GM10248 (cell line): ENCODE data around the gene PABPC1L2B.
"Not testable (repeated sequence)": the region's sequence is repeated elsewhere in the genome, so short reads cannot be mapped to it uniquely, and the experiment has no call there.

Experiments
- CTCF ChIA-PET: fragments of 300-600 bp; sonication (Branson Sonifier 250); formaldehyde crosslinking; extraction: SDS; loops from one replicate; lab custom pipeline; 2021; ENCODE audit warnings: antibody characterized with exemption; lab: Yijun Ruan, JAX
- POLR2A ChIA-PET: fragments of 350-650 bp; sonication (Branson Sonifier 250); formaldehyde crosslinking; extraction: SDS; loops from one replicate; lab custom pipeline; 2020; ENCODE audit warnings: antibody characterized with exemption; lab: Yijun Ruan, JAX
- DNase-seq: peaks from one replicate; pipeline ENCODE4 v3.0.0; 2012; ENCODE audit errors: extremely low spot score
- TF ChIP-seq, protein P1 (sequence below): IDR thresholded peaks from 2 replicates; pipeline ENCODE4 v1.5.1; 2012; ENCODE audit warnings: mild to moderate bottlenecking, low read depth; ENCODE audit errors: extremely low read depth, missing control alignments, control extremely low read depth

Gene PABPC1L2B

DNA sequence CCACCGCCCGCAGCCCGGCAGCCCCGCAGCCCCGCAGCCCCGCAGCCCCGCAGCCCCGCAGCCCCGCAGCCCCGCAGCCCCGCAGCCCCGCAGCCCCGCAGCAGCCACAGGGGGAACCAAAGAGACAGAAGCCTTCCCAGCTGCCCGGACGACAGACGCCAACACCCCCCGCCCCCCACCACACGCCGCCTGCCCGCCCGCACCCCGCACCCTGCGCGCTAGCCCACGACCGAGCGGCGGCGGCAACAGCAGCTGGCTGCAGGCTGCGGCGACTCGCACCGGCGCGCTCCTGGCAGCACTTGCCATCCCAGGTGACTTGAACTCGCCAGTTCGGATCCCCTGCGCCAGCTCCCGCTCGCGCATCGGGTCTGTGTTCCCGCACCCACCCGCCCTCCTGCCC lies at the start of gene PABPC1L2B:
PABPC1L2B (plus strand) TSS at position 207 of the 400 bp plus-strand sequence. CDS start 704 bp downstream, outside the sequence.
- DNase-seq, POLR2A ChIA-PET, CTCF ChIA-PET: not testable (repeated sequence)

DNA sequence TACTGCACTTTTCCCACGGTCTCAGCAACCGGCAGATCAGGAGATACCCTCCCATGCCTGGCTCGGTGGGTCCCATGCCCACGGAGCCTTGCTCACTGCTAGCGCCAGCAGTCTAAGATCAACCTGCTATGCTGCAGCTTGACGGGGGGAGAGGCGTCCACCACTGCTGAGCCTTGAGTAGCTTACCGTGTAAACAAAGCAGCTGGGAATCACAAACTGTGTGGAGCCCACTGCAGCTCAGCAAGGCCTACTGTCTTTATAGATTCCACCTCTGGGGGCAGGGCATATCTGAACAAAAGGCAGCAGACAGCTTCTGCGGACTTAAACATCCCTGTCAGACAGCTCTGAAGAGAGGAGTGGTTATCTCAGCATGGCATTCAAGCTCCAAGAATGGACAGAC lies 42.8 kb upstream of the PABPC1L2B start:
- CTCF ChIA-PET: not testable (repeated sequence)

DNA sequence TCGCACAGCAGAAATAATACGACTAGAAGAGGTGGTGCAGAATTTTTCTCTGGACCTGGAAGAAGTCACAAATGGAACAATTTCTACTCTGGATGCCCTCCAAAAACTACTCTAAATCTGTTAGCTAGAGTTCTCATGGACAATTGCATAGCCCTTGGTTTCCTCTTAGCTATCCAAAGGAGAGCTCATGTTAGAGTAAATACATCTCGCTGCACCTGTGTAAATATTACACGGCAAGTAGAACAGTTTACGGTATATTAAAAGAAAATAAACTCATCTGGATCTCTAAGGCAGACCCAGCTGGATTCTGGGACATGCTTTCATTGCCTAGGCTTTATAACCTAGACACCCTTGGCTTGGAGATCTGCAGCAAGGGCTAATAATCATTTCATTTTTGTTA lies 30.9 kb upstream of the PABPC1L2B start:
- POLR2A ChIA-PET, CTCF ChIA-PET, DNase-seq: not testable (repeated sequence)

More for the DNA sequence above, 42.8 kb upstream of the PABPC1L2B start:
- POLR2A ChIA-PET, DNase-seq: not testable (repeated sequence)

DNA sequence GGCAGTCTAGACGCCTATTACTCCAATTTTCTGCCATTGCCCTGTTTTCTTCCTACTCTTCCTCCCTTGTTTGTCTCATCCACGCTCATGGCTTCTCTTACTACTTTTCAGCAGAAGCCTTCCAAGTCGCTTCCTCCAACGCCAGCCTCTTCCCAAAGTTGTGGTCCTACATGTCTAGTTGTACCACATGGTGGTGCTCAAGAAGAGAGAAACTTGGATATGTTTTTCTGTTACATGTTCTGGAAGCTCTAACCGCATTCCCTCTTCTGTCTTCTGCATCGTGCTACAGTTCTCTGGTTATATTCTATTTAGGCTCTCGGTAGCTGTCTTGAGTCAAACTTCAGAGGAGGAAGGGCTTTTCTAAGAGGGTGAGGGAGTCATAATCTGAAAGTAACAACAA lies 27.9 kb upstream of the PABPC1L2B start:
- POLR2A ChIA-PET, CTCF ChIA-PET, DNase-seq: not testable (repeated sequence)

DNA sequence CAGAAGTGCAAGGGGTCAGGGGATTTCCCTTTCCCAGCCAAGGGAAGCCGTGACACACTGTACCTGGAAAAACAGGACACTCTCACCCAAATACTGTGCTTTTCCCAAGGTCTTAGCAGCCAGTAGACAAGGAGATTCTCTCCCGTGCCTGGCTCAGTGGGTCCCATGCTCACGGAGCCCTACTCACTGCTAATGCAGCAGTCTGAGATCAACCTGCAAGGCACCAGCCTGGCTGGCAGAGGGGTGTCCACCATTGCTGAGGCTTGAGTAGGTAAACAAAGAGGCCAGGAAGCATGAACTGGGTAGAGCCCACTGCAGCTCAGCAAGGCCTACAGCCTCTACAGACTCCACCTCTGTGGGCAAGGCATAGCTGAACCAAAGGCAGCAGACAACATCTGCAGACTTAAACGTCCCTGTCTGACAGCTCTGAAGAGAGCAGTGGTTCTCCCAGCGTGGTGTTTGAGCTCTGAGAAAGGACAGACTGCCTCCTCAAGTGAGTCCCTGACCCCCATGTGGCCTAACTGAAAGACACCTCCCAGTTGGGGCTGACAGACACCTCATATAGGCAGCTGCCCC lies 21.8 kb upstream of the PABPC1L2B start:
- CTCF ChIA-PET, DNase-seq, POLR2A ChIA-PET: not testable (repeated sequence)

DNA sequence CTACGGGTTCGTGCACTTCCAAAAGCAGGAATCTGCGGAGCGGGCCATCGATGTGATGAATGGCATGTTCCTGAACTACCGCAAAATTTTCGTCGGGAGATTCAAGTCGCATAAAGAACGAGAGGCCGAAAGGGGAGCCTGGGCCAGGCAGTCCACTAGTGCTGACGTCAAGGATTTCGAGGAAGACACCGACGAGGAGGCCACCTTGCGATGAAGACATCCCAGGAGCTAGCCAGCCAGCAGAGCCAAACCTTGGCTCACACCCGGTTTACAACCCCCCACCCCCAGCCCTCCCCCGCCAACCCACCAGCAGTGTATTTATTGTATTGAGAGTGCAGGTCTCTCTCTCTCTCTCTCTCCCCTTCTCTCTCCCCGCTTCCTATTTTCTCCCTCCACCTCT lies 1.3 kb downstream of the PABPC1L2B start:
- CTCF ChIA-PET, DNase-seq, POLR2A ChIA-PET: not testable (repeated sequence)

DNA sequence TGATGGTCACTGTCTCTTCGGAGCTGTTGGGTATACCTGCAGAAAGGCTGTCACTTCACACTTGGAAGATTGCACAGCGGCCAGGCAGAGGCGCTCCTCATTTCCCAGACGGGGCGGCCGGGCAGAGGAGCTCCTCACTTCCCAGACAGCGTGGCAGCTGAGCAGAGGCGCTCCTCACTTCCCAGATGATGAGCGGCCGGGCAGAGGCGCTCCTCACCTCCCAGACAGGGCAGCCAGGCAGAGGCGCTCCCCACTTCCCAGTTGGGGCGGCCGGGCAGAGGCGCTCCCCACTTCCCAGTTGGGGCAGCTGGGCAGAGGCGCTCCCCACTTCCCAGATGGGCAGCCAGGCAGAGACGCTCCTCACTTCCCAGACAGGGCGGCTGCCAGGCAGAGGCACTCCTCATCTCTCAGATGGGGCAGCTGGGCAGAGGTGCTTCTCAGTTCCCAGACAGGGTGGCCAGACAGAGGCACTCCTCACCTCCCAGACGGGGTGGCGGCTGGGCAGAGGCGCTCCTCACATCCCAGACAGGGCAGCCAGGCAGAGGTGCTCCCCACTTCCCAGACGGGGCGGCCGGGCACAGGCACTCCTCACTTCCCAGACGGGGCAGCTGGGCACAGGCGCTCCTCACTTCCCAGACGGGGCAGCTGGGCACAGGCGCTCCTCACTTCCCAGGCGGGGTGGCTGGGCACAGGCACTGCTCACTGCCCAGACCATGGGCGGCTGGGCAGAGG lies 18.8 kb downstream of the PABPC1L2B start:
- POLR2A ChIA-PET: no interaction called here
- CTCF ChIA-PET: no interaction called here

DNA sequence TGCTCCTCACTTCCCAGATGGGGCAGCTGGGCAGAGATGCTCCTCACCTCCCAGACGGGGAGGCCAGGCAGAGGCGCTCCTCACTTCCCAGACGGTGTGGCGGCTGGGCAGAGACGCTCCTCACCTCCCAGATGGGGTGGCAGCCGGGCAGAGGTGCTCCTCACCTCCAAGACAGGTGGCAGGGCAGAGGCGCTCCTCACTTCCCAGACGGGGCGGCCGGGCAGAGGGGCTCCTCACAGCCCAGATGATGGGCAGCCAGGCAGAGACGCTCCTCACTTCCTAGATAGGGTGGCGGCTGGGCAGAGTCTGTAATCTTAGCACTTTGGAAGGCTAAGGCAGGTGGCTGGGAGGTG lies 19.3 kb downstream of the PABPC1L2B start:
- POLR2A ChIA-PET, DNase-seq, CTCF ChIA-PET: not testable (repeated sequence)

More for the DNA sequence above, 18.8 kb downstream of the PABPC1L2B start:
- TF ChIP-seq, protein P1, sequence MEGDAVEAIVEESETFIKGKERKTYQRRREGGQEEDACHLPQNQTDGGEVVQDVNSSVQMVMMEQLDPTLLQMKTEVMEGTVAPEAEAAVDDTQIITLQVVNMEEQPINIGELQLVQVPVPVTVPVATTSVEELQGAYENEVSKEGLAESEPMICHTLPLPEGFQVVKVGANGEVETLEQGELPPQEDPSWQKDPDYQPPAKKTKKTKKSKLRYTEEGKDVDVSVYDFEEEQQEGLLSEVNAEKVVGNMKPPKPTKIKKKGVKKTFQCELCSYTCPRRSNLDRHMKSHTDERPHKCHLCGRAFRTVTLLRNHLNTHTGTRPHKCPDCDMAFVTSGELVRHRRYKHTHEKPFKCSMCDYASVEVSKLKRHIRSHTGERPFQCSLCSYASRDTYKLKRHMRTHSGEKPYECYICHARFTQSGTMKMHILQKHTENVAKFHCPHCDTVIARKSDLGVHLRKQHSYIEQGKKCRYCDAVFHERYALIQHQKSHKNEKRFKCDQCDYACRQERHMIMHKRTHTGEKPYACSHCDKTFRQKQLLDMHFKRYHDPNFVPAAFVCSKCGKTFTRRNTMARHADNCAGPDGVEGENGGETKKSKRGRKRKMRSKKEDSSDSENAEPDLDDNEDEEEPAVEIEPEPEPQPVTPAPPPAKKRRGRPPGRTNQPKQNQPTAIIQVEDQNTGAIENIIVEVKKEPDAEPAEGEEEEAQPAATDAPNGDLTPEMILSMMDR: no peak
- no peak for DNase-seq

DNA sequence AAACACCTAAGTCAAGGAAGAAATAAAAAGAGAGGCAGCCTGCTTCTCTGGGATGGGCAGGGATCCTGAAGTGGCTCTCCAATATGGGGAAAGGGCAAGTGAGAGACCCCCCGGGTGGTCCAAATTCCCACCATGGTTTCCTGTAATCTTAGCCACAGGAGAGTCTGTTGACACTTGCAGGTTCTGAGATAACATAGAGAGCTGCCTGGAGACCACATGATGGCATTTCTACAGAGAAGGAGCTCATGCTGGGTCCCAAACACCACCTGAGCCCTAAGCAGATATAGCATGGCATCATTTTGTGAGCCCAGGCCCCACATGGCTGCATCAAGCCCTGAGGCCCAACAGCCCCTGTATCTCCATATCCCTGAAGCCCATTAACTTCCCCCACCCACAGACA lies 26.1 kb downstream of the PABPC1L2B start:
- TF ChIP-seq, protein P1: no peak
- ChIA-PET POLR2A (no interaction called here), CTCF (no interaction called here)
- DNase-seq: no peak
